ENCODE results near the gene ADAMTS17.

The ADAMTS17 gene

GRCh38 chr15:100211855-100212850 is 129.6 kb downstream of the ADAMTS17 start:
- no peak for DNase-seq (ENCODE audit: low read depth, low spot score)
- no peak overlapping the region for H3K4me3 ChIP-seq (ENCODE audit: low read length)

GRCh38 chr15:100210338-100210737 is 131.4 kb downstream of the ADAMTS17 start:
- H3K4me3 ChIP-seq (ENCODE audit: low read length): no peak overlapping the region
- DNase-seq (ENCODE audit: low read depth, low spot score): no peak

DNA sequence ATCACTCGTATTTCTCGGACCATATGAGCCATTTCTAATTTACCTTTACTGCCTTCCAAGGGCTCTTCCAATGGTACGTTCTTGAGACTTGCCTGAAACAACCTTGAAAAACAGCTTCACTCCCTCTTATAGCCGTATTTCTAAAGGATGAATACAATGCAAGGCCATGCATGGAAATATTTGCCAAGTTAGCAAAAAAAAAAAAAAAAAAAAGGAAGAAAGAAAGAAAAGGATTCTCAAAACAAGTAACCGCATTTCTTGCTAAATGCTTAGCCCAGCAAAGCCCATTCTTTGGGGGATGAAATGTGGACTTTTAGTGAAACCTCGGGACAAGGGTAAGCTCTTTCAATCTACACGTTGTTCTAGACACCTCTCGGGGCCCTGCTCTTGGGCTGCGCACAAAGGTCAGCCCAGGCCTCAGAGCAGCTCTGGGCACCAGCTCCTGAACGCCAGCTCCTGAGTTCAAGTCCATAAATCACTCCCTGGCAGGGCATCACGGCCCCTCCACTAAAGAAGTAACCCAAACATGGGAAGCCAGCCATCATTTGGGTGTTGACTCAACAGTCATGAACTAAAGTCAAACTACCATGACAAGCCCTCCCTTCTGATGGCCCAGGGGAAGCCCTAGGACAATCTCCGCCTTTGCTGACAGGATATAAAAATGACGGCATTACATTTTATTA is 132.7 kb downstream of the ADAMTS17 start:
- DNase-seq (ENCODE audit: low read depth, low spot score): no peak
- no peak overlapping the region for H3K4me3 ChIP-seq (ENCODE audit: low read length)

- no peak overlapping the region for H3K4me3 ChIP-seq (ENCODE audit: low read length)
- DNase-seq (ENCODE audit: low read depth, low spot score): no peak
Measured at GRCh38 chr15:100207053-100207452, 134.7 kb downstream of the ADAMTS17 start.

DNA sequence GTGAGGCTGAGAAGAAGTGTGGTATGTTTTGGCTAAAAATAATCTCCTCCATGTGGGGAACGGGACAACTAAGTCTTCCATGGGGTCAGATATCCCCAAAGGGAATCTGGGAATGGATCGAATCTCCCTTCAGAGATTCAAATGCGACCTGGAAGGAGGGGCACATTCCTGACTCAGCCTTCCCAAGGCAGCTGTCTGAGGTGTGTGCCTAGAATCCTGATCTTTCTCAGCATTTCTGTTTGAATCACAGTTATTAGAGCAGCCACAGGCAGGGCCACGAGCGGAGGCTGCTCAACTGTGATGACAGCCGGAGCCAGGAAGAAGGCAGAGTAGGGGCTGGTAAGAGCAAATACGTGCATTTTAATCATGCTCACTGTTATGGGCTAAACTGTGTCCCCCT is 135.1 kb downstream of the ADAMTS17 start:
- no peak for DNase-seq (ENCODE audit: low read depth, low spot score)
- no peak overlapping the region for H3K4me3 ChIP-seq (ENCODE audit: low read length)

- no peak for DNase-seq (ENCODE audit: low read depth, low spot score)
- no peak overlapping the region for H3K4me3 ChIP-seq (ENCODE audit: low read length)
Measured at GRCh38 chr15:100205549-100206295, 136.1 kb downstream of the ADAMTS17 start.

DNA sequence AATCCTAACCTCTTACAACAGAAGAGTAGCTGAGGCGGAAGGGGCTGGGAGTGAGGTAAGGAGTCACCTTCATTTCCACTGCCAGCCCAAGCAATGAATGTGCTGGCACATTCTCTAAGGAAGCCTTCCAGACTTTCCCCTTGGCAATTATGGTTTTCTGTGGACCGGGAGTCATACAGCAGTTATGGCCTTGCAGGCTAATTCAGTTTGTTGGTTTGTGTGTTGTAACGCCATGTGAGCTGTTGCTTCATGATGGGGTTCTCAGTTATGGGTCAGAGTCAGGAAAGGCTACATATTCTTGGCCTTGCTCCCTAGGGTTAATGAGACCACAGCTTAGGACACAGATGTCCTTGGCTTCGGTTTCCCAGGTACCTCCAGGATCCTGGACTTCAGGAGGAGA is 137.0 kb downstream of the ADAMTS17 start:
- DNase-seq (ENCODE audit: low read depth, low spot score): no peak
- H3K4me3 ChIP-seq (ENCODE audit: low read length): no peak overlapping the region

GRCh38 chr15:100204211-100204610 is 137.6 kb downstream of the ADAMTS17 start:
- DNase-seq (ENCODE audit: low read depth, low spot score): no peak
- no peak overlapping the region for H3K4me3 ChIP-seq (ENCODE audit: low read length)

DNA sequence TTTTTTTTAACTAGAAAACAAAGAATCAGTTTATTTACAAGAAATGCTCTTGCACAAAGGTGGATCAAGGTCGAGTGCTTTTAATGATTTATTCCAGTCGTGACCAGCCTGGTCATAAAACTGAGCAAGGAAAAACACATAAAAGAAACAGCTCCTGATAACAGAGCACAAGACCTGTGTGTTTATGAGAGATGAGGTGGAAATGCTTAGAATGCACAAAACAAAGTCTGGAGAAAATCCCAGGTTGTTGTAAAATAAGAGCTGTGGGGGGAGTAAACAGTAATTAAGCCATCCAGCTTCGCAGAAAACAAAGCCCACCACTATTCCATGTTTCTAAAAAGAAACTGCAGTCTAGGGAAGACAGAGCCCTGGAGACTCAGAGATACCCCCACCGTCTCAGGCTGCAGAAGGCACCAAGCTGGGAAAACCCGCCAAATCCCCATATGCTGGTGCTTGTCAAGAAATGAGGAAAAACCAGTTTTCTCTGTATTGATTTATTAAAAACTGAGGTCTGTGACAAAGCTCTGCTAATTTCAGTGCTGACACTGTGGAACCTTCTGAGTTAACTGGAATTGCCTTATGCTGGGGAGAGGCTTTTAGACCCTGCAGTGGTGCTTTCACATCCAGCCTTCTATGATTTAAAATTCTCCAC is 139.3 kb downstream of the ADAMTS17 start:
- DNase-seq (ENCODE audit: low read depth, low spot score): no peak
- H3K4me3 ChIP-seq (ENCODE audit: low read length): peak overlapping the region; percentile 28

GRCh38 chr15:100201376-100202280 is 140.1 kb downstream of the ADAMTS17 start:
- peak; percentile 83 for DNase-seq (ENCODE audit: low read depth, low spot score)
- H3K4me3 ChIP-seq (ENCODE audit: low read length): peak overlapping the region; percentile 28

DNA sequence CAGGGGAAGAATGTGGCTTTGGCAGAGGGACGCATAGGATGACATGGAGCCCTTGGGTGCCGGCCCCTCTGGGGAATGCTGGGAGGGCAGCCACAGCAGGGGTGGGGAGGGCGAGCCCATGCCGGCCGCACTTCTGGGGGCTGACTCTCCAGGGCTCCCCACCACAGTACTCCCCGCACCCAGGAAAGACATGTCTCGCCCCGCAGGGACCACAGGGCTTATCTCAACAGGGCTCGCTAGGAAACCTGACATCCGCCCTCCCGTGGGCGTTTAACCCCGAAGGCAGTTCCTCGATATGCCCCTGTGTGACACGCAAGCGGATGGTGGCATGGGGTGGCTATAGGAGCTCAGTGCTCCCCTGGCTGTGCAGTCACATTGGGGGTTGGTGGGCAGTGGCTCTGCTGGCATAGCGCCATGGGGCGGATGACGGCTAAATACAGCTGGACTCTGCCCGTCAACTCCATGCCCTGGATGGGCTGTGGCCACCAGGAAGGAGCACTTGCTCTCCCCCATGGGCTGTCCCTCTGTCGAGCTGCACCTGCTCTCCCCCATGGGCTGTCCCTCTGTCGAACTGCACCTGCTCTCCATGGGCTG is 141.4 kb downstream of the ADAMTS17 start:
- no peak overlapping the region for H3K4me3 ChIP-seq (ENCODE audit: low read length)
- no peak for DNase-seq (ENCODE audit: low read depth, low spot score)

GRCh38 chr15:100199711-100200286 is 142.0 kb downstream of the ADAMTS17 start:
- DNase-seq (ENCODE audit: low read depth, low spot score): no peak
- no peak overlapping the region for H3K4me3 ChIP-seq (ENCODE audit: low read length)

GRCh38 chr15:100198442-100198841 is 143.3 kb downstream of the ADAMTS17 start:
- no peak for DNase-seq (ENCODE audit: low read depth, low spot score)
- H3K4me3 ChIP-seq (ENCODE audit: low read length): no peak overlapping the region

DNA sequence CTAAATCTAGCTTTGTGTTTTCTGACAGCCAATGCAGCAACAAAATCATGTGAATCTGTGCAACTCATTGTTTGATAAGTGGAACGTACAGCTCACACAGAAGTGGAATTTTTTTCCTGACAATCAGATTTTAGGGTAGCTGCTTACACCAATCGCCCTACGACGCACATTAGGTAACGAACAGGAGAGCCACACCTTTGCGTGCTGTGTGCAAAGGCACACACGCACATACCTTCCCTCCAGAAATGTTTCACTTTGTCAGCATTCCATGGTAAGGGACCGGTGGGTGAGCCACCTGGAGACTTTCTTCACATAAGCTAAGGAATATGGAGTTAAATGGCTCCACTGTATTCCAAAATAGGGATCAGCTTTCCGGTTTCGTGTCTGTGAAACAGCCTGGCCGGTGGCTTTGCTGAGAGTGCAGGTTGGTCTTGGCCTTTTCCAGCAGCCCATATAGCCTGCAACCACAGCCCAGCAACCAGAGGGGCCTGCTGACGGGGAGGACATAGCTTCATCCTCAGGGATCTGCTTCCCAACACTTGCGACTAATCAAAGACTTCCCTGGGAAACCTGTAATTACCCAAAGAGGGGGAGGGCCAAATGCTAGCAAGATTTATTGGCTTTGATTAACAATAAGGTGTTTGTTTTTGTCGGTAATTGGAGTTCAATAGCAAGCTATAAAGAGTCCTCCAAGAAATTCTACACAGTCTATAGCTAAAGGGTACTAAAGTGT is 145.3 kb downstream of the ADAMTS17 start:
- no peak for DNase-seq (ENCODE audit: low read depth, low spot score)

DNA sequence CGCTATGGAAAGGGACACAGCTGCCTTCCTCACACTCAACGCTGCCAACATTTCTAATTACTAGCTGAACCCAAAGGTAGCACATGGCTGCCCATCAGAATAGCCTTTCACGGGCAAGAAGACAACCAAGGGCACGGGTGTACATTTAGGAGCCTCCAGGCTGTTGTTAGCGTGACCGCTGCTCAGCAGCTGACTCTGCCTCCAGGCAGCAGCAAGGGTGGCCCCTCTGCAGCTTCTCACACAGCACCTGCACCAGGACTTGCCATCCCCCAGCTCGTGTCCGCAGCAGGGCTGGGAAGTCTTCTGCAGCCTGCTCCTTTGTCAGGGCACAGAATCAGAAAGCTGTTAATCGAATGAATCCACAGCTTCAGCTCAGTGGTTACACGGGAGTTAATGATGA is 146.8 kb downstream of the ADAMTS17 start:
- DNase-seq (ENCODE audit: low read depth, low spot score): no peak
- no peak overlapping the region for H3K4me3 ChIP-seq (ENCODE audit: low read length)

More for the DNA sequence above, 145.3 kb downstream of the ADAMTS17 start:
- no peak overlapping the region for H3K4me3 ChIP-seq (ENCODE audit: low read length)

DNA sequence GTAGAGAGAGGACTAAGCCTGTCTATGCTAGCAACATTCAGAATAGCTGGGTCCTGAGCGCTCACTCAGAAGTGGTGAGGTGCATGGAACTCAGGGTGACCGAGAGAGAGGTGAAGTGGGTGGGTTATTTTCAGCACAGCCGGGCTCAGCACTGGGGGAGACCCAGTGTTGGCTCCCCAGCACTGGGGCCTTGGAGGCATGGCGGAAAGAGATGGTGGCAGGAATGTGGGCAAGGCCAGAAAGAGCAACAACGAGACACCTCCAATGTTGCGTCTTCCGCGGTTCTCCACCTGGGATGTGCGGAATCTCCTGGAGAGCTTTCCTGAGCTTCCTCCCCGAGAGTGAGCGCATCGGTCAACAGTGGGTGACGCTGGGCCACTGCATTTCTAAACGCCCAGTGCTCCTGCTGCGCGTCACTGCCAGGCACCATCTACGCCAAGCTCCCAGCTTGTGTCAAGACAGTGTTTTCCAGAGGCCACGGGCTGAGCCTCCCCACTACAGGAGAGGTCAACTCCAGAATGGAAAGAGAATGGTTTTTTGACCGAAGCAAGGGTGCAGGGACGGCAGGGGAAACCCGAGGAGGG is 148.4 kb downstream of the ADAMTS17 start:
- no peak for DNase-seq (ENCODE audit: low read depth, low spot score)
- no peak overlapping the region for H3K4me3 ChIP-seq (ENCODE audit: low read length)

All from Jurkat, Clone E6-1 (cell line).